HG03442 (cell line): ENCODE results near the gene APH1B.
"Not testable (repeated sequence)": the region's sequence is repeated elsewhere in the genome, so short reads cannot be mapped to it uniquely, and the experiment has no call there.

Experiments used
- ATAC-seq: cut with Tn5 transposase; IDR thresholded peaks from one replicate; pipeline ENCODE4 v1.9.1; 2021; ENCODE audit warnings: mild to moderate bottlenecking, moderate library complexity; ENCODE audit not compliant: unreplicated experiment

The APH1B gene

DNA sequence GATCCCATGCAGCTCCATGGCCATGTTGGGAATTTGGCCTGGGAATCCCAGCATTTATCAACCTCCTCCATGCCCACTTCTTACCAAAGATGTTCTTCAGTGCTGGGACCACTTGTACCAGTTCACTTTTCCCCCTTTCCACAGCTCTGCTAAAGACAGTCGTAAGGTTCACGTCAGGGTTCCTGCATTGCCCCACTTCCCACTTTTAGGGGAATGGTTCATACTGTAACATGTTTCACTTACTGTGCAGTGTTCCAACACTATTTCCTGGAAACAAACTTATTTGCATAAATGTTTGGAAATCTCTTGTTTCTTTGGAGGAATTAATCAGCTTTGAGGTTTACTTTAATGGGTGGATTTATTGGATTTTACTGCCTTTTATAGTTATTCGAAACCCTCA, 17.0 kb downstream of the APH1B start:
- no peak for ATAC-seq

DNA sequence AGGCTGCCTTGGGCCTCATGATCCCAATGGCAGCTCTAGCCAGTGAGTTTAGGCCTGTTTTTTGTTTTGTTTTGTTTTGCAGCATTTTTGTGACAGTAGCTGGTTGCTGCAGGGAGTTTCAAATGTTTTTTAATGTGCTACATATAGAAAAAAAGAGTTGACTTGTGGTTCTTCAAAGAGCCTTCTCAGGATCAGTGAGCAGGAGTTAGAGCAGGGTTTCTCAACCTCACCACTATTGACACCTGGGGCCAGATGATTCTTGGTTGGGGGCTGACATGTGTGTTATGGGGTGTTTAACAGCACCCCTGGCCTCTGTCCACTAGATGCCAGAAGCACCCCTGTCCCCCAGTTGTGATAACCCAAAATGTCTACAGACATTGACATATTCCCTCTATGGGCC, 17.9 kb downstream of the APH1B start:
- ATAC-seq = no peak

DNA sequence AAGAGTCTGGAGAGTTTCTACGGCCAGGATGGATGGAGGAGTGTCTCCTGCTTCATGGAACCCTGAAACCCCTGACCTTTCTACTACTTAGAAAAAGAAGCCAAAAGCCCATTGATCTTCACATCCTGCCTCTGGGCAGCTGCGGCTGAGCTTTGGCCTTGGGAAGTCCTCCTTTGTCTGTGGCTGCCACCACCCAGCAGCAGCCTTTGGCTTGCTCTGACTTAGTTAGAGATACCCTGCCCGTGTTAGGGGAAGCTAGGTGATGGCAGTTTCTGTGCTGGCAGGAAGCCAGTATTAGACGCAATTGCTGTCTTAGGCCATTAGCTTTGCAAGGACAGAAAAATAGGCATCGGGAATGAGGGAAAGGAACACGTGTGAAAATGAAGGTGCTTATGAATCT, 18.8 kb downstream of the APH1B start:
- no peak for ATAC-seq

DNA sequence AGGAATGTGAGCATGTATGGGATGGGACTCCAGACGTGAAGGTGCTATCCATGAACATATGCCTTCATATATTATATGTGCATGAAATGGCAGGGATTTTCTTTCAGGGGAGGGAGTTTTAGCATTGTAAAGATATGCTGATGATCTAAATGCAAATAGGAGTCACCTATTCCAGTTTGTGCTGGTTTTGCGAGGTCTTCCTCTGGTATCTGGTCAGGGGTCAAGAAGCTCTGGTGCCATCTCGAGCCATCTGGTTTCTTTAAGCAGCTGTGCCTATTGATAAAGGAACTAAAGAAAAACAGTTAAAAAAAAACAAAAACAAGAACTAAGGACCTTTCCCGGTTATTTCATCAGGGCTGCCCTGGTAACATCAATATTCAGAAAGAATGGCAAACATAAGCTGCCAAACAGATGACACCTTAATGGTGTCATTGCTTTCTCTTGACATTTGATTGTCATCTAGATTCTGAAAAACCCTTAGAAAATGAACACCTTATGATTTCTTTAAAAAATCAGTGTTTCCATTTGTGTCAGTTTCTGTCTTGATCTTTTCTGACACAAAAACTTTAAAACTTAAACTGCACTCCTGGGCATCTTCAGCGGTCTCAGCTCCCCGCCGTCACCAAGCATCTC, 22.7 kb downstream of the APH1B start:
- no peak for ATAC-seq

DNA sequence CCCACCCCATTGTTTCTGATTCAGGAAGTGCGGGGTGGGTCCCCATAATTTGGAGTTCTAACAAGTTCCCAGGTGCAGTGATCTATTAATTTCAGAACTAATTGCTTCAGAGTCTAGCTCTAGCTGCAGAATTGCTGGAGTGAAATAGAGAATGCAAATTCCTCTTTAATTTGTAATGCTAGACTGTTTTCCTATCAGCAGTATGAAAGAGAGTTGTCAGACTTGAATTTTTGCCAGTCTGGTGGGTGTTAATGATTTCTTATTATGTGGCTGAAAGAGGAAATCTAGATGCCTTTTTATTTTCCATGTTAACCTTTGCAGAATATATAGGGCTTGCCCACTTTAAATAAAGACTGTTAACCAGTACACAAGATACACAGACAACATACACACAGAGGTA, 23.7 kb downstream of the APH1B start:
- ATAC-seq = no peak

DNA sequence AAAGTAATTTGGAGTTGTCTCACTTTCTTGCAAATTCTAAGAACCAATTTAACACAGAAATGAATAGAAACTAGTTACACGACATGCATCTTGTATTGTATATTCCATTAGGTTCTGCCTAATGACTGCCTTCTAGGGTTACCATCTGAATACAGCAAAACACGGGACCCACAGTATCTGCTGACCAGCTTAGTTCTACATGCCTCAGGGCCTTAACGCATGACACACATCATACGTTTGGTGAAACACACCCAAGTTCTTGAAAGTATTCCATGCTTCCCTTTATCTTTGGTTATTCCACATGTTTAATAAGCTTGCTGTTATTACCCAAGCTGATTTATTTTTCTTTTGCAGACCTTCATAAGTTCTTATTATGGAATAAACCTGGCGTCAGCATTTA, 27.9 kb downstream of the APH1B start:
- ATAC-seq = no peak

DNA sequence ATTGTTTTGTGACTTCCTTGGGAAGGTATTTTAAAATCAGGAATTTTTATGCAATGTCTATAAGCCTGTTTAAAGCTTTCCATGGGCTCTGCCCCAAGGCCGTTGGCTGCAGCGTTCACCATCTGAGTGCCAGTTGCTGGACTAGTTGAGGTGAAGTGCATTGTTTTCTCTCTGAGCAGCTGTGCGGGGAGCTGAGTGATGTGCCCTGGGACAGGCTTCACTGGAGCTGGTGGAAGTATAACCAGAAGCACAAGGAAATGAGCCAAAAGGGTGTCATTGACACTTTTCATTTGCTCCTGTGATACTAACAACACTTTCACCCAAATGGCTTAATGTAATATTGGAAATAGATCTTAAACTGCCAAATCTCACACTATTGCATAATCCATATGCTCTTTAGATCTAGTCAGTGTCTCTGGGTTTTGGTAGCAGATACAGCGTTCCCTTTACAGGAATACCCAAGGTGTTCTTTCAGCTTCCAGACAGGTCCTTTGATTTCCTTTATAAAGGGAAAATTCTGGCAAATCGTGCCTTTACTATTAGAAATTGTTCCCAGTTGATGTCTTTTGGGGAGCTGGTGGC, 29.2 kb downstream of the APH1B start:
- no peak for ATAC-seq

DNA sequence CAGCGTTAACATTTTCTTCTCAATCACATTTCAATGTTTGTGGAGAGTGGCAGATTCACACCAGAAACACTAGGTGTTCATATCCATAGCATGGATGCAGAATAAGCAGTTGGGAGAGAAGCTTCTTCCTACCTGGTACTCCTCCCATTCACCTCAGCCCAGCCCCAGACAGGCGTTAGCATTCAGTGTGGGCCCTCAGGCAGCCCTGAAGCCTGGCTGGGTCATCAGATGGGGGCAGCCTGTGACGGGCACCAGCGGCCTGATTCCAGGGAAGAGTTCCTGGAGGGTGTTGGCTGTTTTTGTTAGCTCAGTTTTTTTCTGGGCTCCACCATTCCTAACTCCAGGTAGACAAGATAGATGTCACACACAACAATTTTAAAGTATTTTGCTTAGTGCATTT, 31.1 kb downstream of the APH1B start:
- ATAC-seq = no peak

DNA sequence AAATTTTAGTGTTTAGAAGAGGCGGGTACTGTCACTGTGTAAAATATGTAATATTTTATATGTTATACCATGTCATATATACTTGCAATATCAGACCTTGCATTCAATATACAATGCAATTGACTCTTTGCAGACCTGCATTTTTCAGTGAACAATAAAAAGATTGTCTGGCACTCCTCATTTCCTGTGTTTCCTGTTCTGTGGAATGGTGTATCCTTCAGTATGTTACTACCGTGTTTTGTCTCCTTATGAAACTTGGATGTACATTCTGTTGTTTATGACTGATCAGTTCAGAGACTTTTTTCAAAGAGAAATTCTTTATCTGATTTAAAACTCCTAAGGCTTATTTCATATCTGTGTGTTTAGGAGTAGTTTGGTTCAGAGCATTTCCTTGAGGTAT, 31.5 kb downstream of the APH1B start:
- ATAC-seq = no peak

DNA sequence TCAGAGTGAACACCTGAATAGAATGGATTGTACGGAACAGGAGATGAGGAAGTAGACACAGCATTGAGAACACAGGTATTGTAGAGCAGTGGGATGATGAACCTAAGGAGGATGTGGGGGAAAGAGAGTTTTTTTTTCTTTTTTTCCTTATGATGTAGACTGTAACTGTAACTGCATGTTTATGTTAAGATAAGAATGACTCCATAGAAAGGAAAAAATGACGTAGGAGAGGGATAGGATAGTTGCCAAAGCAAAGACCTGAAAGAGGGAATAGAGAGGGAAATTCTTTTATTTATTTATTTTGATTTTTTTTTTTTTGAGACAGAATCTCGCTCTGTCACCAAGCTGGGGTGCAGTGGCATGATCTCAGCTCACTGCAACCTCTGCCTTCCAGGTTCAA, 33.2 kb downstream of the APH1B start:
- no peak for ATAC-seq

DNA sequence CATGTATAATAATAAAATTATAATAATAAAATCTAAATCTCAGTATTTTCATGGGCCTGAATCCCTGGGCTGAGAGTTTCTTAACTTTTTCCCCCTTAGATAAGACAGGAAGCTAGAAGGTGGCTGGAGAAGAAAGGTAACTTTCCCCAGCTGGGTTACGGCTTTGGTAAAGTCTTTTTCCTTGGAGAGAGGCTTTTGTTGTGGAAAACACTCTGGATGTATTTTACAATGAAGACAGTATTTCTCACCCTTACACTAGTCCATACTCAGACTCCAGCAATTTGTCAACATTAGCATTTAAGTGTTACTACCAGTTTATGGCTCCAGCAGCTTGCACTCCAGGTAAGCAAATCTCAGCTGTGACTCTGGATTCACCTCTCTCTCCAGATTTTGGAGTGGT, 34.9 kb downstream of the APH1B start:
- no peak for ATAC-seq

DNA sequence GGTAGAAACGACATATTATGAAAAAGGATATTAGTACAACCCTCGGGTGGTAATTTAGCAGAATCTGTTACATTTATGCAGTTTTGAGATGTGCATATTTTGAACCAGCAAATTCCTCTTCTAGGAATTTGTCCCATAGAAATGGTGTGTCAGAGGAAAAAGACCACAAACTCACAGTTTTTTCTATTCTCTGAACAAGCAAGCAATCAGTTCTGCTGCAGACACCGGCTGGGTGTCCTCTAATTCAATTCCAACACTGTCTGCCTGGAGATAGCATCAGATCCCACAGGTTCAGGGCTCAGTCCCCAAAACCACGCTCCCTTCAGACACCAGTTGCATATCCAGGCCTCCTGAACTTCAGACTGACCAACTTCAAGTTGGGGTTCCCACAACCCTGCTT, 36.4 kb downstream of the APH1B start:
- ATAC-seq = no peak

DNA sequence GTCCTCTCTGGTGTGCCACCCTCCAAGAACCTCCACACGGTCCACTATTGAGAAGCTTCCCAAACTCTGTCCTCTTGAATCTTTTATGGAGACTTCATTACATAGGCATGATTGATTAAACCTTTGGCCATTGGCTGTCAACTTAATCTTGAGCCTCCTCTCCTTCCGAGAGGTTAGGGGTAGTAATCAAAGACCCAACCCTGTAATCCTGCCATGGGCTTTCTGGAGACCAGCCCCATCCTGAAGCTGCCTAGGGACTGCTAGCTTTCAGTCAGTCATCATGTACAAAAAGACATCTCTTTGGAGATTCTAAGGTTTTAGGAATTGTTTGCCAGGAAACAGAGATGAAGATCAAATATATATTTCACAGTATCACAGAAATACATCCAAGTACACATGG, 37.0 kb downstream of the APH1B start:
- no peak for ATAC-seq

DNA sequence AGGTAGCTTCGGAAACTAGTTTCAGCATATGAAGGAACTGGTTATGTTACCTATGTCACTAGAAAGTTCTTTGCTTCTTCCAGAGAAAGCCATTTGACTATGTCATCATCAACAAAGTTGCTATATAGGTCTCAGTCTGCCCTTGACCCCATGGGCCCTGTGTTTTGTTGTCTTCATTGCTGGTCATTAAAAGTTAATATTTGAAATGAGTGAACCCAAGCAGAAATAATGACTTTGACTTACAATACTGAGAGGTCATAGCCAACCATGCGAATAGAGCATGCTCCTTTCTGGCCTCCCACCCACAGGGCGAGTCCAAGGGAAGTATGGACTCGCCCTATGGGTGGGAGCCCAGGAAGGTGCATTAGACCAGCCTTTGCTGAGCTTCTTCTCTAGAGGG, 40.9 kb downstream of the APH1B start:
- ATAC-seq = no peak

DNA sequence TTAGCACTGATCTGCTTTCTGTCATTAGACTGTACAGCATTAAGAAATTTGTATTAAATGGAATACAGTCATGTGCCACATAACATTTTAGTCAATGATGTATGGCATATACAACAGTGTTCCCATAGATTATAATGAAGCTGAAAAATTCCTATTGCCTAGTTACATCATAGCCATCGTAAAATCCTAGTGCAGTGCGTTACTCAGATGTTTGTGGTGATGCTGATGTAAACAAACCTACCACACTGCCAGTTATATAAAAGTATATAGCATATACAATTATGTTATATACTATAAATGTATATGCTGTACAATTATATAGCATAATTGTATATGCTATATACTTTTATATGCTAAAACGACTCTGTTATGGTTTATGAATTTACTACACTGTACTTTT, 41.7 kb downstream of the APH1B start:
- no peak for ATAC-seq

DNA sequence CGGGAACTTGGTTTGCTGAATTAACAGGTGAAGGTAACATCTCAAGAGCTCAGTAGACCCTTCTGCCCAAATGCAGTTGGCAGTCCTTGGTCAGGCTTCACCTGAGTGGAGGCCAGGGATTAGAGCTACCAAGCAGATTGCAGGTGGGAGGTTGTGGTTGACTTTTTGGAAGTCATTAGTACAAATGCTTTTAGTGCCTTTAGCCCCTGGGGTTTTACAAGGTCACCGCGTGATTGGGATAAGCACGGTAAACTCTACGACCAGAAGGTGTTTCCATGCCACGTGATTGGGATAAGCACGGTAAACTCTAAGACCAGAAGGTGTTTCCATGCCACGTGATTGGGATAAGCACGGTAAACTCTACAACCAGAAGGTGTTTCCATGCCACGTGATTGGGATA, 43.0 kb downstream of the APH1B start:
- not testable (repeated sequence) for ATAC-seq

DNA sequence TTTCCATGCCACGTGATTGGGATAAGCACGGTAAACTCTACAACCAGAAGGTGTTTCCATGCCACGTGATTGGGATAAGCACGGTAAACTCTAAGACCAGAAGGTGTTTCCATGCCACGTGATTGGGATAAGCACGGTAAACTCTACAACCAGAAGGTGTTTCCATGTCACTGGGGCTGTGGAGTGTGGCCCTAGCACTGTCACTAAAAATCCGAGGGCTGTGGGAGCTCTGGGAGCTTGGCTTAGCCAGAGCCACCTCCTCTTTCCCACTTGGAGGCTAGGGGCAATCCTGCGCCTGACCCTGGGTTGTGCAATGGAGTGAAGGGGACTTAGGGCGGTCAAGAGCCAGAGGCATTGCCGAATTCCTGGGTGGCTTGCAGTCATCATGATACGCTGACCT, 43.6 kb downstream of the APH1B start:
- not testable (repeated sequence) for ATAC-seq

DNA sequence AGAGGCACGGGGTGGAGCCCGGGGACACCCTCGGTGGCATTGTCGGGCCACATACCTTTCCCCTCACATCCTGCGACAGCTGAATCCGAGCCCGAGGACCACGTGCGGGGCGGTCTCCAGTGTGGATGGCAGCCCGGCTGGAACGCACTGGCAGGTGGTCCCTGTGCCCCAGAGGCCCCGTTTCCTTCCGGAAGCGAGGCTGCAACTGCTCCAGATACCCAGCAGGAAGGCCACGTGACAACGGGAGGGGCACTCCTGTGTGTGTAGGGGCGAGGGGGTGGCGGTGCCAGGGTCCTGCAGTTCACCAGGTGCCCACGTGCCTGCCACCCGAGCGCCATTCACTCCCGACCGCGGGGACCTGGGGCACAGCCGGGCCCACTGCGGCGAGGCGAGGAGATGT, 44.1 kb downstream of the APH1B start:
- no peak for ATAC-seq

DNA sequence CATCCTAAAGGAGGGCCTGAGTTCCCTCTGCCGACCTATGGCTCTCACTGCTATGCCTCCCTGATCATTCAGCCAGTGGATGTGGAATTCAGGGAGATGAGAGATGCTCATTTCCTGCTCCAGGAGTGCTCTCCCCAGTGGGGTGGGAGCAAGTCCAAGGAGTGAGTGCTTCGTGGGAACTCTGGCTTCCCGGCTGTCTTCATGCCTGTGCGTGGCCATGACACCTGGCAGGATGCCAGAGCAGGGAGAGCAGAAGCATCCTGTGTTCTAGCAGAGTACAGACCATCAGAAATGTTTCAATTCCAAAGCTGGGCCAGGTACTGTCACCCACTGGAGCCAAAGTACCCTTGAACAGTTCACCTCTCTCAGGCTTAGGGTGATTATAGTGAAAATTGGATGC, 45.1 kb downstream of the APH1B start:
- ATAC-seq = no peak

DNA sequence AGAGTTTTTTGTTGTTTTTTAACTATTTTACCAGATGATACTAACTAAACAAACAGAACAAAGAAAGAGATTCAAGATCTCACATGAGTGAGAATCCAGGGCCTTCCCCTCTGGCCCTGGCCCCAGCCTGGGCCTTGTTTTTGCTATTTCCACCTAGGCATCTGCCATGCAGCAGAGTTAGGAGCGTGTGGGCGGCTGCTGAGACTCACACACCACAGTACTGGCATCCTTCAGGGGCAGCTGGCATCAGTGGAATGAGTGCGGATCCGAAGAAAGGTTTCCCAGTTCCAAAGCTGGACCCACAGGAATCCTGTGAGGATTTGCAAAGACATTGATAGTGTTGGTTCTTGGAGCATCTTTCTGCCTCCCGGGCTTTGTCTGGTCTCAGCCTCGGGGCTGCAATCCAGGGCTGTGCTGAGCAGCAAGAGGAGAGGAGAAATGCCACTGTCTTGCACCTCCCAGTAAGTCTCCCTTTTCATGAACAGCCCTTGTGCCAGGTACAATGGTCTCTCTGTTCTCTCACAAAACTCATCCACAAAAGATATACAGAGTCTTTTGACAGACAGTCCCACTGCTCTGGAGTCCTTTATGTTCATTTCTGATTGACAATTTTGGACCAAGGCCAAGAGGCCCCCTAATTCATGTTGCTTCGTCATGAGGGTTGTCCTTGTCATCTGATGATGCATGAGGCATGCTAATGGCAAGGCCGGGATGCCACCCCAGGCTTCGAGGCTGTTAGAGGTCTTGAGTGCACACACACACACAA, 46.6 kb downstream of the APH1B start:
- no peak for ATAC-seq

DNA sequence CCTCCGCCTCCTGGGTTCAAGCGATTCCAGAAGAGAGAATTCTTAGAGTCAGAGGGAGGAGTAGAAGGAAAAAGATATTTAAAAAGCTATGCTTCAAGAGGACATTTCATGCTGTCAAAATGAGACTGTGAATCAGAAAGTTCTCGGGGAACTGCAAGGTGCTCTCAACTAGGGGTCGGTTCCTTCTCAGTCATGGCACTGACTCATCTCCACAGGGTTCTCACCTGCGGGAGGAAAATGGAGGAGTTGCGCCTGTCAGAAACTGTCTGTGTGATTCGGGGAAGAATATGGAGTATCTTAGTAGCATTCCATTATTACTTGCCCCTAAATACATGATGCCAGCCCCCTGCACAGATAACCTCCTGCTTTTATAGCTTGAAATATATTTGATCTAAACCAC, 47.4 kb downstream of the APH1B start:
- ATAC-seq = no peak

DNA sequence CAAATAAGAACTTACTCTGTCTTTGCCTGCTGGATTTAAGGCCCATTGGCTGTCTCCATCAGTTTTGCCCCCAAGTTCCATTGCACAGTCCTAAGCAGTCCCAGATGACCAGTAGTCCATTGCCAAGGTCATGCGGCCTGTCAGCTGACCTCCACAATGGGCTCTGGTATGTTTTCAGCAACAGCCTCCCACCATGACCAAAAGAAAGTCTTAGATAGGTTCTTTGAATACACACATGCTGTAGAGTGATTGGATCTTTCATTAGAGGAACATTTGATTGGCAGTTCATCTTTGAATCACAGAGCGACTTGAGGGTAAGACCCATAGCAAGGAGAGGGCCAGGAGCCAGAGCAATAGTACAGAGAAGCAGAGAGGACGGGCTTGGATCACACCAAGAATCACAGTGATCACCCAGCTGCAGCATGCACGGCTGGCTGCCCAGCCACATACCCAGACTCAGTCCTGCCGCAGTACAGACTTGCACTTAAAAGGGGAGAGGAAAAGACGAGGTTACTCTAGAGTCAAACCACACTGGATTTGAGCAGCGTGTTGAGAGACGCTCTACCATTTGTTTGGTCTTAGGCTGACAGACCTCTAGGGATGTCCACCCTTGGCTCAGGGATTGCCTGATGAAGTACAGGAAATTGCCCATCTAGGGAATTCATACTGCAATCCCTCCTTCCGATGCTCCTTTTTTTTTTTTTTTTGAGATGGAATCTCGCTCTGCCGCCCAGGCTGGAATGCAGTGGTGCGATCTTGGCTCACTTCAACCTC, 50.4 kb downstream of the APH1B start:
- no peak for ATAC-seq
